CD4-positive, alpha-beta T cell treated with Interleukin-10 for 1 hour (primary cell): ENCODE results near the gene PGA3.
A peak's percentile ranks its signal among the peaks of the same experiment; 100 is the strongest.
"Not testable (repeated sequence)": the region's sequence is repeated elsewhere in the genome, so short reads cannot be mapped to it uniquely, and the experiment has no call there.

ENCODE experiments used
- DNase-seq: peaks from one replicate; pipeline ENCODE4 v3.0.0-alpha.2; 2020

The PGA3 gene

GRCh38 chr11:61202950-61203746 is at the start of gene PGA3:
Gene PGA3 (plus strand): TSS chr11:61203515. CDS start chr11:61203565, 50 bp downstream.
- not testable (repeated sequence) for DNase-seq

DNA sequence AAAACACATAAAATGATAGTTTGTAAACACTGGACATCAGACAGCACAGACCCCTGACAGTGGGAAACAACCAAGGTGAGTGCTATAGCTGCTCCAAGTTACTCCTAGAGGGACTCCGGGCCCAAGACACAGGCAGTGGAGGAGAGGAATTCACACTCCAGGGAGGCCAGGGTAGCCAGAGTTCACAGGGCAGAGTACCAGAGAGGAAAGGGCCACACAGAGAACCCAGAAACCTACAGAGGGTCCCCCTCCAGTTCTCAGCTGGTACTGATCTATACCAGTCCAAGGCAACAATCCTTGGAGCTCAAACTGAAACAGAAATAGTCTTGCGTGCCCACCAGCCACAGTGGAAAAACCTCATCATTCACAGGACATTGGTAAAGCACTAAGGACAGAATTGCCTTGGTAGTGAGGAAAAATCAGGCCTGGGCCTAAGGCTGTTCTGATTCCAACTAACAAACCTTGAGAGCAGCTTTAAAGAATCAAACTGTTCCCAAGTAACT is 49.7 kb upstream of the PGA3 start:
- no peak for DNase-seq

DNA sequence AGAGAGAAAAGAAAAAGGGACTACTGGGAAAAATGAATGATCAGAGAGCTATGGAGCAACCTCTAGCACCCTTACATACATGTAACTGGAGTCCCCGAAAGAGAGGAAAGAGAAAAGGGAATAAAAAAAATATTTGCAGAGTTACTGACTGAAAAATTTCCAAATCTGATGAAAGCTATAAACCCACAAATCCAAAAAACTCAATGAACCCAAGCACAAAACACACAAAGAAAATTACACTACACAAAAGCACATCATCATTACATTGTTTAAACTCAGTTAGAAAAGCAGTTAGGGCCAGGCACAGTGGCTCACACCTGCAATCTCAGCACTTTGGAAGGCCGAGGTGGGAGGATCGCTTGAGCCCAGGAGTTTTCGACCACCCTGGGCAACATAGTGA is 48.8 kb upstream of the PGA3 start:
- no peak for DNase-seq

GRCh38 chr11:61155312-61155711 is 48.0 kb upstream of the PGA3 start:
- DNase-seq, result no peak

- DNase-seq, result no peak
Measured at GRCh38 chr11:61155741-61156140, 47.6 kb upstream of the PGA3 start.

GRCh38 chr11:61157743-61158142 is 45.6 kb upstream of the PGA3 start:
- no peak for DNase-seq

DNA sequence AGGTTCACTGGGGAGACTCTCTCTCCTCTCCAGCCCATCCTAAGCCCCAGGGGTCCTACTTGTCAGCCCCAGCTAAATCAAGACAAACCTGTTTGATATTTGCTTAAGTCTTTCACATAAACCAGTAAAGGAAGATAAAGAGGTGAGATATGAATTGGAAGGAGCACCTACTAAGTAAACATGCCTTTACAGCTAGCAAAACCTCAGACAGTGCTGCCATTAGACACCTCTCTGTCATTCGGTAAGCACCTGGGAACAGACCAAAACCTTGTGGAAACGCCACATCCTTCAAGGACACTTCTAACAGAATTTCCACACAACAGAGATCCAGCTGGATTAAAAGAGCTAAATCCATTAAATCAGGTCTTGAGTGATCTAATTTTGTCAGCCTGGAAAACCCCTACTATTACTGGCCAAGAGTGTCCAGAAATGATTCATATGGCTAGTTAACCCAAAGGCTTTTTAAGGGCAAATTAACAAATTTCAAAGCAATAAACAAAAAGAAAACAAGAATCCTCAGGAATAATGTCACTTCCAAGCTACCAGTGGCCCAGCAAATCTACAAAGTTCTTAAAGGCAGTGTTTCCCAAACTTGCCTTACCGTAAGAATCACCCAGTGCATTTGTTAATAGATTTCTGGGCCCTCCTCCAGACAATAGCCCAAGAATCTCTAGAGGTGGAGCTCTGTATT is 44.5 kb upstream of the PGA3 start:
- no peak for DNase-seq

GRCh38 chr11:61160487-61161189 is 42.7 kb upstream of the PGA3 start:
- DNase-seq, result no peak

GRCh38 chr11:61161190-61162091 is 41.9 kb upstream of the PGA3 start, which contains the start of gene VPS37C:
Gene VPS37C (minus strand): TSS chr11:61161426. CDS start chr11:61138829, 22,597 bp downstream.
- peak; percentile 94 for DNase-seq

DNA sequence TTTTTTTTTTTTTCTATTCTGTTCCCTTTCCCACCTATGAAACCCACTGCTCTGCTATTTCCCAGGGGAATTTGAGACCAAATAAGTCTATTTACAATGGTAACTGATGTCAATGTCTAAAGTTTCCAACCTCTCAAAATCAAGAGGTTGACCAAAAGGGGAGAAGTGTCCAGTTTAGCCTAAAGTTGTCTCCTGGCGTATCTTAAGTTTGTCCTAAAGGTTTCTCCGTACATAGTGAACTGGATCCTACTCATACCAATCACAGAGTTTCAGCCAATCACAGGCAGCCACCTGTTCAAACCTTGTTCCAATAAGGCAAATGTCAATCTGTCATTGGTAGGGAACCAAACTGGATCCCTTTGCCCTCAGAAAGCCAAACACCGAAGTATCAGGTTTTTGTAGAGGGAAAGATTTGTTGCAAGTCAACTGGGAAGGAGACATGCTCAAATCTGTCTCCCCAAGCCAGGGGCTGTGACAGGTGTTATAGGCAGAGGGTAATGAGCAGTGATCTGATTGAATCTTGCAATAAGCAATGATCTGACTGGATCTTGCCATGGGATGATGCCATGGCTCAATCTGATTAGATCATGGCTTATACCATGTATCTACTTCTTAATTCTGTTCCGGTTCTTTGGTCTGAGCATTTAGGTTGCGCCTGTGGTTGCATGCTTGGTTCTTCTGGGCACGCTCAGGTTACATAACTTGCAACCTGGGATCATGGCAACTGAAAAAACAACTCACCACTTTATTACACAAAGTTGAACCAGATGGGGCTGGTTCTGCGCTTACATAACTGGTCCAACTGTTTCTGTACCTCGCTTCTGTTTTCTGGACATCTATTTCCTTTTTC is 41.0 kb upstream of the PGA3 start:
- peak; percentile 20 for DNase-seq

DNA sequence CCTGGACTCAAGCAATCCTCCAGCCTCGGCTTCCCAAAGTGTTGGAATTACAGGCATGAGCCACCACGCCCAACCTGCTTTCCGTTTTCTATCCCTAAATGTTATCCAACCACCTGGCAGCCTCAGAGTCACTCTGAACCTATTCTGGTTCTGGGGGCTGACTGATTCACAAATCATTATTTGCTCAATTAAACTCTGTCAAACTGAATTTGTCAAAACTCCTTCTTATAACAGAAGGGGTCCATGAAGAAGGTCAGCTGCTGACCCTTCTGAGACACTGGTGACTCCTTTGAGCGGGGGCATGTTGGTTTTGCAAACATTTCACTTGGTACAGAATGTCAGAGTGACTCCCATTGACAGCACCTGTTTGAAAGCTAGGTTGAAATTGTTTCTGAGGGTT is 40.3 kb upstream of the PGA3 start:
- DNase-seq, result no peak

- no peak for DNase-seq
Measured at GRCh38 chr11:61163714-61164605, 39.4 kb upstream of the PGA3 start.

- no peak for DNase-seq
Measured at GRCh38 chr11:61164606-61165424, 38.5 kb upstream of the PGA3 start.

DNA sequence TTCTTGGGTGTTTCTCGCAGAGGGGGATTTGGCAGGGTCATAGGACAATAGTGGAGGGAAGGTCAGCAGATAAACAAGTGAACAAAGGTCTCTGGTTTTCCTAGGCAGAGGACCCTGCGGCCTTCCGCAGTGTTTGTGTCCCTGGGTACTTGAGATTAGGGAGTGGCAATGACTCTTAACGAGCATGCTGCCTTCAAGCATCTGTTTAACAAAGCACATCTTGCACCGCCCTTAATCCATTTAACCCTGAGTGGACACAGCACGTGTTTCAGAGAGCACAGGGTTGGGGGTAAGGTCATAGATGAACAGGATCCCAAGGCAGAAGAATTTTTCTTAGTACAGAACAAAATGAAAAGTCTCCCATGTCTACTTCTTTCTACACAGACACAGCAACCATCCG is 37.5 kb upstream of the PGA3 start:
- not testable (repeated sequence) for DNase-seq

DNA sequence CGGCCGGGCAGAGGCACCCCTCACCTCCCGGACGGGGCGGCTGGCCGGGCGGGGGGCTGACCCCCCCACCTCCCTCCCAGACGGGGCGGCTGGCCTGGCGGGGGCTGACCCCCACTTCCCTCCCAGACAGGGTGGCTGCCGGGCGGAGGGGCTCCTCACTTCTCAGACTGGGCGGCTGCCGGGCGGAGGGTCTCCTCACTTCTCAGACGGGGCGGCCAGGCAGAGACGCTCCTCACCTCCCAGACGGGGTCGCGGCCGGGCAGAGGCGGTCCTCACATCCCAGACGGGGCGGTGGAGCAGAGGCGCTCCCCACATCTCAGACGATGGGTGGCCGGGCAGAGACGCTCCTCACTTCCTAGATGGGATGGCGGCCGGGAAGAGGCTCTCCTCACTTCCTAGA is 37.0 kb upstream of the PGA3 start:
- DNase-seq, result not testable (repeated sequence)

- no peak for DNase-seq
Measured at GRCh38 chr11:61168042-61168688, 35.1 kb upstream of the PGA3 start.

DNA sequence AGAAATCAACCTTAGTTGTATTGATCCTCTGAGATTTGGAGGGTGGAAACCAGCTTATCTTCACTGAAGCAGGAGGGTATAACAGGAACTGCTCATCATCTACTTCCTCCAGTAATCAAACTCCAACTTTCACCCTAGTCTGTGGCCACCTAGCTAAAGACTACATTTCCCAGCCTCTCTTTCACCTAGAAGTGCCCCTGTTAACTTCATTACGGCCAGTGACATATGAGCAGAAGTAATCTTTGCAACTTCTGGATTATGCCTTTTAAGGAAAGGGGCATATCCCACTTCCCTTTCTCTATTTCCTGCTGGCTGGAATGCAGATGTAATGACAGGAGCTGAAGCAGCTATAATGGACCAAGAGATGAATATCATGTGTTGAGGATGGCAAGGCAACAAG is 34.5 kb upstream of the PGA3 start:
- DNase-seq, result no peak

GRCh38 chr11:61170566-61170965 is 32.7 kb upstream of the PGA3 start:
- no peak for DNase-seq

GRCh38 chr11:61171907-61172306 is 31.4 kb upstream of the PGA3 start:
- no peak for DNase-seq
